ENCODE results near the gene IL22.

DNA sequence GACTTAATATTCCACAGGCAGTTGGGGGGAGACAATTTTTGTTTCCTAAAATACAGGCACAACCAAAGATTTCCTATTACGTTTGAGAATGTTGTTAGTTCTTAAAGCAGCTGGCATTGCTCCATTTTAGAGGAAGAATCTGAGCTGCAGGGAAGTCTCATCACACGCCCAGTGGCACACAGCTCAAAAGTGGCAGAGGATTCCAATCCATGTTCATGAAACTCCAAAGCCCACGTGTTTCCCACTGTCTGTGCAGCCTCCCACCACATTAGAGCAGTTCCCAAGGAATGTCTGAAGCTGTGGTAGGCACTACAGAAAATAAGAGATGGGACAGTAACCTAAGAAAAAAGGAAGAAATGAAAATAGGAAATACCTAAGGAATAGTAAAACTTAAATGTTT, 21.7 kb downstream of the IL22 start:
- no peak for TF ChIP-seq EP300 (IDR thresholded peaks at IDR 0.05)
- TF ChIP-seq, protein P1, sequence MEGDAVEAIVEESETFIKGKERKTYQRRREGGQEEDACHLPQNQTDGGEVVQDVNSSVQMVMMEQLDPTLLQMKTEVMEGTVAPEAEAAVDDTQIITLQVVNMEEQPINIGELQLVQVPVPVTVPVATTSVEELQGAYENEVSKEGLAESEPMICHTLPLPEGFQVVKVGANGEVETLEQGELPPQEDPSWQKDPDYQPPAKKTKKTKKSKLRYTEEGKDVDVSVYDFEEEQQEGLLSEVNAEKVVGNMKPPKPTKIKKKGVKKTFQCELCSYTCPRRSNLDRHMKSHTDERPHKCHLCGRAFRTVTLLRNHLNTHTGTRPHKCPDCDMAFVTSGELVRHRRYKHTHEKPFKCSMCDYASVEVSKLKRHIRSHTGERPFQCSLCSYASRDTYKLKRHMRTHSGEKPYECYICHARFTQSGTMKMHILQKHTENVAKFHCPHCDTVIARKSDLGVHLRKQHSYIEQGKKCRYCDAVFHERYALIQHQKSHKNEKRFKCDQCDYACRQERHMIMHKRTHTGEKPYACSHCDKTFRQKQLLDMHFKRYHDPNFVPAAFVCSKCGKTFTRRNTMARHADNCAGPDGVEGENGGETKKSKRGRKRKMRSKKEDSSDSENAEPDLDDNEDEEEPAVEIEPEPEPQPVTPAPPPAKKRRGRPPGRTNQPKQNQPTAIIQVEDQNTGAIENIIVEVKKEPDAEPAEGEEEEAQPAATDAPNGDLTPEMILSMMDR (IDR thresholded peaks at IDR 0.05) = no peak
